SK-N-SH (cell line): Measurements from ENCODE around the gene HEY2. TPM values are rescaled to one million over a fixed set of nuclear protein-coding genes. Genes with fewer than 3 reads are reported as not detected.

Source experiments
- CTCF ChIA-PET: fragments of 300-600, 350-600 bp; formaldehyde crosslinking; extraction: SDS; loops from one replicate; lab custom pipeline; 2021; lab: Yijun Ruan, JAX
- POLR2A ChIA-PET: fragments of 350-600 bp; sonication (Branson Sonifier 250); formaldehyde crosslinking; extraction: SDS; loops from one replicate; lab custom pipeline; 2020; ENCODE audit warnings: antibody characterized with exemption, inconsistent platforms; lab: Yijun Ruan, JAX
- DNase-seq: peaks from one replicate; pipeline ENCODE4 v3.0.0; 2012
- H2AFZ ChIP-seq: fragments of 200-600 bp; sonication (generic); 2 replicates; pipeline ENCODE4 v1.8.1; 2016; ENCODE audit warnings: antibody characterized with exemption, mild to moderate bottlenecking, low read depth
- H3F3A ChIP-seq: fragments of 200-600 bp; sonication (generic); replicated peaks from 2 replicates; pipeline ENCODE3; 2016; ENCODE audit warnings: antibody characterized with exemption, mild to moderate bottlenecking; ENCODE audit not compliant: insufficient read depth
- H3K27ac ChIP-seq, 2 experiments: fragments of 200-500 bp in 1 of 2; fragments of 200-600 bp in 1 of 2; sonication (Bioruptor generic) in 1 of 2; sonication (generic), shearing (Covaris generic) in 1 of 2; 2 replicates each; pipeline versions ENCODE4 v1.5.1 to v1.6.1; 2014 to 2016; ENCODE audit warnings: low read depth in 2 of 2, inconsistent platforms in 1 of 2, low read length in 1 of 2, mild to moderate bottlenecking in 1 of 2, mixed read lengths in 1 of 2
- H3K27me3 ChIP-seq: fragments of 200-600 bp; sonication (generic), shearing (Covaris generic); 2 replicates; pipeline ENCODE4 v1.6.1; 2016; ENCODE audit warnings: mixed run types; ENCODE audit not compliant: insufficient read depth
- H3K36me3 ChIP-seq, 2 experiments: fragments of 200-500 bp in 1 of 2; fragments of 200-600 bp in 1 of 2; sonication (Bioruptor generic) in 1 of 2; sonication (generic) in 1 of 2; replicated peaks in 1 of 2; 2 replicates each; pipeline versions ENCODE3 to v1.5.1; 2014 to 2016; ENCODE audit warnings: low read length in 1 of 2, mild to moderate bottlenecking in 1 of 2; ENCODE audit not compliant: insufficient read depth in 2 of 2, control insufficient read depth in 1 of 2
- H3K4me1 ChIP-seq, 2 experiments: fragments of 200-500 bp in 1 of 2; fragments of 200-600 bp in 1 of 2; sonication (Bioruptor generic) in 1 of 2; sonication (generic), shearing (Covaris generic) in 1 of 2; 2 replicates each; pipeline versions ENCODE4 v1.5.1 to v1.6.1; 2014 to 2016; ENCODE audit warnings: low read depth in 1 of 2, low read length in 1 of 2, mixed run types in 1 of 2; ENCODE audit not compliant: insufficient read depth in 2 of 2, control insufficient read depth in 1 of 2
- H3K4me2 ChIP-seq: fragments of 200-600 bp; sonication (generic), shearing (Covaris generic); 2 replicates; pipeline ENCODE4 v1.6.1; 2017; ENCODE audit warnings: mixed run types
- H3K4me3 ChIP-seq, 2 experiments: fragments of 200-500 bp in 1 of 2; fragments of 200-600 bp in 1 of 2; sonication (Bioruptor generic) in 1 of 2; sonication (generic), shearing (Covaris generic) in 1 of 2; 2 replicates each; pipeline versions ENCODE4 v1.5.1 to v1.8.1; 2014 to 2016; ENCODE audit warnings: low read depth in 2 of 2, inconsistent platforms in 1 of 2, low read length in 1 of 2, mild to moderate bottlenecking in 1 of 2, mixed read lengths in 1 of 2, moderate library complexity in 1 of 2
- H3K79me2 ChIP-seq: fragments of 200-600 bp; sonication (generic); 2 replicates; pipeline ENCODE4 v1.8.1; 2017; ENCODE audit warnings: mild to moderate bottlenecking; ENCODE audit not compliant: insufficient read depth
- H3K9ac ChIP-seq: fragments of 200-600 bp; sonication (generic); 2 replicates; pipeline ENCODE4 v1.6.1; 2017; ENCODE audit warnings: mixed run types
- H3K9me2 ChIP-seq: fragments of 200-600 bp; sonication (generic); 2 replicates; pipeline ENCODE4 v1.6.1; 2017; ENCODE audit warnings: mixed run types
- H3K9me3 ChIP-seq: fragments of 200-600 bp; sonication (generic); 2 replicates; pipeline ENCODE4 v1.6.1; 2017; ENCODE audit warnings: mixed run types, mild to moderate bottlenecking, moderate library complexity
- H4K20me1 ChIP-seq: fragments of 200-600 bp; sonication (generic); 2 replicates; pipeline ENCODE4 v1.6.1; 2017; ENCODE audit warnings: mild to moderate bottlenecking, mixed run types; ENCODE audit not compliant: insufficient read depth
- CHD2 ChIP-seq: fragments of 150-350 bp; IDR thresholded peaks from 2 replicates; pipeline ENCODE4 v1.6.1; 2018; ENCODE audit warnings: low read length; ENCODE audit not compliant: partially characterized antibody
- FOSL2 ChIP-seq: IDR thresholded peaks from 2 replicates; pipeline ENCODE4 v1.4.0; 2012; ENCODE audit warnings: low read depth, mild to moderate bottlenecking, moderate library complexity, borderline replicate concordance
- GABPA ChIP-seq: IDR thresholded peaks from 2 replicates; pipeline ENCODE4 v1.4.0; 2012; ENCODE audit warnings: low read depth, mild to moderate bottlenecking
- MXI1 ChIP-seq: IDR thresholded peaks from 2 replicates; pipeline ENCODE4 v1.6.1; 2012; ENCODE audit warnings: mild to moderate bottlenecking, low read depth, low read length, improper control_type of control experiment
- NFIC ChIP-seq: IDR thresholded peaks from 2 replicates; pipeline ENCODE4 v1.4.0; 2012; ENCODE audit warnings: borderline replicate concordance
- NRF1 ChIP-seq: IDR thresholded peaks from 2 replicates; pipeline ENCODE4 v1.6.1; 2012; ENCODE audit warnings: low read depth, mild to moderate bottlenecking, low read length
- RAD21 ChIP-seq: IDR thresholded peaks from 2 replicates; pipeline ENCODE4 v1.6.1; 2012; ENCODE audit warnings: mild to moderate bottlenecking, low read length
- RCOR1 ChIP-seq: fragments of 150-350 bp; IDR thresholded peaks from 2 replicates; pipeline ENCODE4 v1.6.1; 2017; ENCODE audit warnings: antibody characterized with exemption, low read length
- SIN3A ChIP-seq: IDR thresholded peaks from 2 replicates; pipeline ENCODE4 v1.6.1; 2012; ENCODE audit warnings: low read depth, mild to moderate bottlenecking, low read length, moderate library complexity, borderline replicate concordance
- SMC3 ChIP-seq: IDR thresholded peaks from 2 replicates; pipeline ENCODE4 v1.6.1; 2012; ENCODE audit warnings: low read depth, low read length, improper control_type of control experiment
- TAF1 ChIP-seq: IDR thresholded peaks from 2 replicates; pipeline ENCODE4 v1.6.1; 2012; ENCODE audit warnings: low read depth, mild to moderate bottlenecking, low read length, moderate library complexity, borderline replicate concordance
- TEAD4 ChIP-seq: IDR thresholded peaks from 2 replicates; pipeline ENCODE4 v1.4.0; 2012; ENCODE audit warnings: mild to moderate bottlenecking, borderline replicate concordance; ENCODE audit not compliant: insufficient read depth
- YY1 ChIP-seq: IDR thresholded peaks from 2 replicates; pipeline ENCODE4 v1.4.0; 2012; ENCODE audit warnings: low read depth, mild to moderate bottlenecking
- WGBS: methylation state at CpG from one replicate; pipeline ENCODE4 v1.1.6; 2017; ENCODE audit warnings: low lambda C conversion rate; 5-methylcytosine and 5-hydroxymethylcytosine counted together
- polyA plus RNA-seq, 3 experiments: library from polyadenylated mRNA; depleted of rRNA; stranded (reverse); fragments of >200 nt; gene quantifications; 2 replicates each; pipeline ENCODE4 v1.2.3, GENCODE V29; 2012
- TF ChIP-seq, protein P1 (sequence below): IDR thresholded peaks from 2 replicates; pipeline ENCODE4 v1.4.0; 2012; ENCODE audit warnings: low read depth, borderline replicate concordance
- TF ChIP-seq, protein P2 (sequence below): IDR thresholded peaks from 2 replicates; pipeline ENCODE4 v1.4.0; 2012; ENCODE audit warnings: low read depth

HEY2 gene
- polyA plus RNA-seq, 1 of the 3 experiments (the other 2 are of a cell fraction) = not detected

DNA sequence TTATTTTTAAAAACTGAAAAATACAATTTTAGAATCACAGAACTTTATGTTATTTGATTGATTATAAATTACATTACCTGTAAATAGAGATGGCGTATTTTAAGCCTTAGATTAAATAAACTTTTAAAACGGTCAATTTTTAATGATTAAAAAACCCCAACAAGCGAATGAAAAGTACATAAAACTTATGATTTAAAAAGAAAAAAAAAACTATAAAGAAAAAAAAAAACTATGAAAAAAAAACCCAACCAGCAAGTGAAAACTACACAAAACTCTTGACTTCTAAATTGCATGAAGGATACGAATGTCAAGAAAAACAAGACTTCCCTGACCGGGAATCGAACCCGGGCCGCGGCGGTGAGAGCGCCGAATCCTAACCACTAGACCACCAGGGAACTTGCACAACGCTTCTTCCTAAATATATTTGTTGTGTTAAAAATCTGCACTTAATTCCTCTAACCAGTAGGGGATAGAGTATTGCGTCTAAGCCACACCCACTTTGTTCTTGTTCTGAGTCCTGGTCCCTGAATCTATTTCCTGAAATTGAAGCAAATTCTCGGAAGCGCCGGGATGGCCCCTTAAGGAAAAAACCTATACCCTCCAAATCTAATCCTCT lies 30.6 kb downstream of the HEY2 start (continued):
- no peak for TF ChIP-seq NRF1
- peak; percentile 45; the same call in 1 of the 2 replicates for TF ChIP-seq SIN3A
- no peak for TF ChIP-seq RAD21
- TF ChIP-seq, protein P1, sequence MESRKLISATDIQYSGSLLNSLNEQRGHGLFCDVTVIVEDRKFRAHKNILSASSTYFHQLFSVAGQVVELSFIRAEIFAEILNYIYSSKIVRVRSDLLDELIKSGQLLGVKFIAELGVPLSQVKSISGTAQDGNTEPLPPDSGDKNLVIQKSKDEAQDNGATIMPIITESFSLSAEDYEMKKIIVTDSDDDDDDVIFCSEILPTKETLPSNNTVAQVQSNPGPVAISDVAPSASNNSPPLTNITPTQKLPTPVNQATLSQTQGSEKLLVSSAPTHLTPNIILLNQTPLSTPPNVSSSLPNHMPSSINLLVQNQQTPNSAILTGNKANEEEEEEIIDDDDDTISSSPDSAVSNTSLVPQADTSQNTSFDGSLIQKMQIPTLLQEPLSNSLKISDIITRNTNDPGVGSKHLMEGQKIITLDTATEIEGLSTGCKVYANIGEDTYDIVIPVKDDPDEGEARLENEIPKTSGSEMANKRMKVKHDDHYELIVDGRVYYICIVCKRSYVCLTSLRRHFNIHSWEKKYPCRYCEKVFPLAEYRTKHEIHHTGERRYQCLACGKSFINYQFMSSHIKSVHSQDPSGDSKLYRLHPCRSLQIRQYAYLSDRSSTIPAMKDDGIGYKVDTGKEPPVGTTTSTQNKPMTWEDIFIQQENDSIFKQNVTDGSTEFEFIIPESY = no peak
- TF ChIP-seq NFIC = no peak
- peak; percentile 71 for TF ChIP-seq CHD2
- TF ChIP-seq, protein P2, sequence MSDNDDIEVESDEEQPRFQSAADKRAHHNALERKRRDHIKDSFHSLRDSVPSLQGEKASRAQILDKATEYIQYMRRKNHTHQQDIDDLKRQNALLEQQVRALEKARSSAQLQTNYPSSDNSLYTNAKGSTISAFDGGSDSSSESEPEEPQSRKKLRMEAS = no peak
- no peak for TF ChIP-seq SMC3
- no peak for TF ChIP-seq MXI1
- TF ChIP-seq, all 33 proteins: peak for 8

GRCh38 chr6:125780540-125781313 lies 31.3 kb downstream of the HEY2 start:
- WGBS = under 1% methylated on average over 28 of the region's 28 CpGs
- Histone ChIP-seq H3K27me3 (no peaks in the 10 kb centered on the region; the same call in 1 of the 2 replicates), H3K9me2 (no peaks in the 10 kb centered on the region), H3K9ac (peak overlapping the region; percentile 76), H3K79me2 (no peaks in the 10 kb centered on the region), H3K27ac (peak overlapping the region; percentile 77 to 97), H3K9me3 (no peaks in the 10 kb centered on the region), H3K4me2 (peak overlapping the region; percentile 78), H3K36me3 (no peaks in the 10 kb centered on the region), H2AFZ (peak overlapping the region; percentile 97), H4K20me1 (no peaks in the 10 kb centered on the region), H3K4me1 (peaks cover 0 to 6% of the 10 kb centered on the region in 2 experiments; a peak in 2 of 4 replicates), H3K4me3 (peak overlapping the region; percentile 77), H3F3A (peaks cover 38% of the 10 kb centered on the region)
- peak; percentile 60 for DNase-seq
- ChIA-PET POLR2A (interaction anchor here (0.7 to 3.2 kb wide), 12 partner anchors 10 to 1486 kb away, joined by 3 to 61 read pairs (median 4); partner anchors contain the start of genes NCOA7, RNF146 and TRMT11), CTCF (interaction anchor here (0.7 to 4.1 kb wide), 24 partner anchors 11 to 467 kb away, joined by 3 to 58 read pairs (median 6); partner anchors contain the start of genes HINT3, NCOA7 and TRMT11)
- peak; percentile 20 for TF ChIP-seq TAF1
- TF ChIP-seq, protein P2 = peak; percentile 97
- 0 out of 2 replicates have a peak, but pooled peaks have one; percentile 40 for TF ChIP-seq YY1
- TF ChIP-seq FOSL2 = no peak
- no peak for TF ChIP-seq TEAD4
- TF ChIP-seq NRF1 = peak; percentile 26; the same call in 1 of the 2 replicates
- no peak for TF ChIP-seq GABPA
- no peak for TF ChIP-seq RCOR1
- TF ChIP-seq MXI1 = peak; percentile 95
